ENCODE data around the gene ITGB4. TPM values are rescaled to one million over a fixed set of nuclear protein-coding genes. Genes with fewer than 3 reads are reported as not detected.
A peak's percentile ranks its signal among the peaks of the same experiment; 100 is the strongest.

ITGB4 gene
- total RNA-seq, 4 donors from 2014 or later: 211 to 335 (median 233) TPM

DNA sequence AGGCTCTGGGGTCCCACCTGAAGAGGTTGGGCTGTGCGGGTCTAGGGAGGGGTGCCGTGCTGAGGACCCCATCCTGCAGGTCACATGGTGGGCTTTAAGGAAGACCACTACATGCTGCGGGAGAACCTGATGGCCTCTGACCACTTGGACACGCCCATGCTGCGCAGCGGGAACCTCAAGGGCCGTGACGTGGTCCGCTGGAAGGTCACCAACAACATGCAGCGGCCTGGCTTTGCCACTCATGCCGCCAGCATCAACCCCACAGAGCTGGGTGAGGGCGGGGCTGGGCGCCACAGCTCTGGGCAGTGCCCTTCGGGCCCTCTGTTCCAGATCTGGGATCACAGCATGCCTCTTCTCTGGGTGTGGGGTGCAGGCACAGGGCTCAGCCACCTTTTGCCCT lies 18.5 kb downstream of the ITGB4 start:
- Histone ChIP-seq H3K36me3 (peaks cover 0 to 93% (median 8%) of the 10 kb centered on the region in 3 donors), H3K27me3 (no peaks in the 10 kb centered on the region), H3K27ac (peak overlapping the region in 2 of 4 donors; percentile 62 to 76), H3K9me3 (no peaks in the 10 kb centered on the region), H3K4me1 (peaks cover 0 to 23% (median 4%) of the 10 kb centered on the region in 4 donors), H3K4me3 (no peak overlapping the region)
- no peak for DNase-seq (ENCODE audit: low spot score in 2 of 2)
- TF ChIP-seq, protein P1, sequence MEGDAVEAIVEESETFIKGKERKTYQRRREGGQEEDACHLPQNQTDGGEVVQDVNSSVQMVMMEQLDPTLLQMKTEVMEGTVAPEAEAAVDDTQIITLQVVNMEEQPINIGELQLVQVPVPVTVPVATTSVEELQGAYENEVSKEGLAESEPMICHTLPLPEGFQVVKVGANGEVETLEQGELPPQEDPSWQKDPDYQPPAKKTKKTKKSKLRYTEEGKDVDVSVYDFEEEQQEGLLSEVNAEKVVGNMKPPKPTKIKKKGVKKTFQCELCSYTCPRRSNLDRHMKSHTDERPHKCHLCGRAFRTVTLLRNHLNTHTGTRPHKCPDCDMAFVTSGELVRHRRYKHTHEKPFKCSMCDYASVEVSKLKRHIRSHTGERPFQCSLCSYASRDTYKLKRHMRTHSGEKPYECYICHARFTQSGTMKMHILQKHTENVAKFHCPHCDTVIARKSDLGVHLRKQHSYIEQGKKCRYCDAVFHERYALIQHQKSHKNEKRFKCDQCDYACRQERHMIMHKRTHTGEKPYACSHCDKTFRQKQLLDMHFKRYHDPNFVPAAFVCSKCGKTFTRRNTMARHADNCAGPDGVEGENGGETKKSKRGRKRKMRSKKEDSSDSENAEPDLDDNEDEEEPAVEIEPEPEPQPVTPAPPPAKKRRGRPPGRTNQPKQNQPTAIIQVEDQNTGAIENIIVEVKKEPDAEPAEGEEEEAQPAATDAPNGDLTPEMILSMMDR (IDR thresholded peaks at IDR 0.05): no peak
- TF ChIP-seq POLR2A (IDR thresholded peaks at IDR 0.05) (no peak), EP300 (IDR thresholded peaks at IDR 0.05) (peak in 1 of 2 donors; percentile 14)
- WGBS, 2 donors: 86 to 95% methylated on average over 10 to 11 of the region's 14 CpGs

DNA sequence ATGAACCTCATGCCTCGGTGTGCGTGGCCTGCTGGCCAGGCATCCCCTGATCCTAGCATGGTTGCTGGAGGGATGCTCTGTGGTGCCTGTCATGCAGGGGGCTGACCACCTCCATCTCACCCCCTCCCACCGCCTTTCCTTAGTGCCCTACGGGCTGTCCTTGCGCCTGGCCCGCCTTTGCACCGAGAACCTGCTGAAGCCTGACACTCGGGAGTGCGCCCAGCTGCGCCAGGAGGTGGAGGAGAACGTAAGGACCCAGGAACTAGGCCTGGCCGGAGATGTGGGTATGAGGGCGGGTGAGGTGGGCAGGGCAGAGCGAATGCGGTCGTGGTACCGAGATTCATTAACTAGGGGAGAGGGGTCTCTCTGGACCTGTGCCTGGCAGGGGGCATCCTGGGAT lies 19.0 kb downstream of the ITGB4 start:
- H3K9me3 ChIP-seq: no peaks in the 10 kb centered on the region
- peaks cover 0 to 23% (median 4%) of the 10 kb centered on the region in 4 donors for H3K4me1 ChIP-seq
- H3K27ac ChIP-seq: peak overlapping the region in 2 of 4 donors; percentile 62 to 76
- no peaks in the 10 kb centered on the region for H3K27me3 ChIP-seq
- no peak overlapping the region for H3K4me3 ChIP-seq
- DNase-seq (ENCODE audit: low spot score in 2 of 2): no peak
- 85 to 92% methylated on average over 14 to 16 of the region's 17 CpGs for WGBS, 2 donors
- H3K36me3 ChIP-seq: peaks cover 0 to 97% (median 8%) of the 10 kb centered on the region in 3 donors
- TF ChIP-seq POLR2A (IDR thresholded peaks at IDR 0.05): no peak

DNA sequence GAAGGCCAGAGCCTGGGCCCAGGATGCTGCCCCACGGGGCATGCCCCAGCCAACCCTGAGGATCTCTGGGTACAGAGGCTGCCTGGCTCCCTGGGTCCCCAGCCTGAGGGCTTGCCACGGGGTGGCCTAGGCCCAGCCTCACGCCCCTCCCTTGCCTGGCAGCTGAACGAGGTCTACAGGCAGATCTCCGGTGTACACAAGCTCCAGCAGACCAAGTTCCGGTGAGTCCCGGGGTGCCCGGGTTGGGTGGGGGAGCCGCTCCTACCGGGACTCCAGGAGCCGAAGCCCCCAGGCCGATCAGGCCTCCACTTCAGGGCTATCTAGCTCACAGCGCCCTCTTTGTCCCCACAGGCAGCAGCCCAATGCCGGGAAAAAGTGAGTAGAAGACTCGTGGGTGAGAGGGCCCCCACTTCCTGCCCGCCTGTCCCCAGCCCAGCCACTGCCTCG lies 19.4 kb downstream of the ITGB4 start:
- peak overlapping the region in 2 of 4 donors; percentile 62 to 76 for H3K27ac ChIP-seq
- DNase-seq (ENCODE audit: low spot score in 2 of 2): no peak
- peaks cover 0 to 99% (median 8%) of the 10 kb centered on the region in 3 donors for H3K36me3 ChIP-seq
- no peak overlapping the region for H3K4me3 ChIP-seq
- WGBS, 2 donors: 50 to 70% methylated on average over 6 to 16 of the region's 17 CpGs
- no peaks in the 10 kb centered on the region for H3K9me3 ChIP-seq
- no peaks in the 10 kb centered on the region for H3K27me3 ChIP-seq
- H3K4me1 ChIP-seq: peaks cover 0 to 23% (median 4%) of the 10 kb centered on the region in 4 donors
- TF ChIP-seq, protein P1 (IDR thresholded peaks at IDR 0.05): no peak
- TF ChIP-seq POLR2A (IDR thresholded peaks at IDR 0.05) (no peak), EP300 (IDR thresholded peaks at IDR 0.05) (no peak)

DNA sequence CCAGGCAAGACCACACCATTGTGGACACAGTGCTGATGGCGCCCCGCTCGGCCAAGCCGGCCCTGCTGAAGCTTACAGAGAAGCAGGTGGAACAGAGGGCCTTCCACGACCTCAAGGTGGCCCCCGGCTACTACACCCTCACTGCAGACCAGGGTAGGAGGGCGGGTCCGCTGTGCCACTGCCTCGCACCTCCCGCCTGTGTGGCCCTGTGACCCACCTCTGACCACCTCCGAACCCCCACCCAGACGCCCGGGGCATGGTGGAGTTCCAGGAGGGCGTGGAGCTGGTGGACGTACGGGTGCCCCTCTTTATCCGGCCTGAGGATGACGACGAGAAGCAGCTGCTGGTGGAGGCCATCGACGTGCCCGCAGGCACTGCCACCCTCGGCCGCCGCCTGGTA lies 21.1 kb downstream of the ITGB4 start:
- H3K27ac ChIP-seq: peak overlapping the region in 1 of 4 donors; percentile 24
- no peaks in the 10 kb centered on the region for H3K27me3 ChIP-seq
- TF ChIP-seq EP300 (IDR thresholded peaks at IDR 0.05) (no peak), POLR2A (IDR thresholded peaks at IDR 0.05) (no peak)
- TF ChIP-seq, protein P1 (IDR thresholded peaks at IDR 0.05): no peak
- peaks cover 0 to 99% (median 2%) of the 10 kb centered on the region in 3 donors for H3K36me3 ChIP-seq
- no peak overlapping the region for H3K4me3 ChIP-seq
- 81 to 87% methylated on average over 23 to 24 of the region's 25 CpGs for WGBS, 2 donors
- no peak for DNase-seq (ENCODE audit: low spot score in 2 of 2)
- peaks cover 0 to 17% (median 3%) of the 10 kb centered on the region in 4 donors for H3K4me1 ChIP-seq
- H3K9me3 ChIP-seq: no peaks in the 10 kb centered on the region

DNA sequence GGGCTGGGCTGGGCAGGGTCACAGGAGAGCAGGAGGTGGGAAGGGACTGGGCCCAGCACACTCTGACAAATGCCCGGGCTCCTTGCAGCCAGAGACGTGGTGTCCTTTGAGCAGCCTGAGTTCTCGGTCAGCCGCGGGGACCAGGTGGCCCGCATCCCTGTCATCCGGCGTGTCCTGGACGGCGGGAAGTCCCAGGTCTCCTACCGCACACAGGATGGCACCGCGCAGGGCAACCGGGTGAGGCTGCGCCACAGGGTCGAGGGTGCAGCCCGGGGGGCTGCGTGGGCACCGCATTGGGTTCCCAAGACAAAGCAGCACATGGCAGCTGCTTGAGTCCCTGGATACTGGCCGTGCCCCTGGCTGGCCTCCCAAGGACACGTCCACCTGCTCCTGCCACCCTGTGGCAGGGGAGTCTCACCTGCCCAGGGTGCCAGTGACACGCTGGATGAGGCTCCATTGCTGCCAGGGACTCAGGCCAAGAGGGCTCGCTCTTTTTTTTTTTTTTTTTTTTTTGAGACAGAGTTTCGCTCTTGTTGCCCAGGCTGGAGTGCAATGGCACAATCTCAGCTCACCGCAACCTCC lies 22.5 kb downstream of the ITGB4 start:
- Histone ChIP-seq H3K27me3 (no peaks in the 10 kb centered on the region), H3K4me3 (no peak overlapping the region), H3K4me1 (peaks cover 0 to 18% (median 5%) of the 10 kb centered on the region in 4 donors), H3K9me3 (no peaks in the 10 kb centered on the region), H3K36me3 (peaks cover 0 to 97% (median 0%) of the 10 kb centered on the region in 3 donors), H3K27ac (peak overlapping the region in 1 of 4 donors; percentile 0)
- no peak for DNase-seq (ENCODE audit: low spot score in 2 of 2)
- 87 to 93% methylated on average over 19 to 25 of the region's 25 CpGs for WGBS, 2 donors
- TF ChIP-seq POLR2A (IDR thresholded peaks at IDR 0.05) (no peak), EP300 (IDR thresholded peaks at IDR 0.05) (no peak)
- TF ChIP-seq, protein P1 (IDR thresholded peaks at IDR 0.05): no peak

Data from tibial nerve (tissue), 4 donors.